Measurements from ENCODE around the gene FBXO45. TPM values are rescaled to one million over a fixed set of nuclear protein-coding genes. Genes with fewer than 3 reads are reported as not detected.

FBXO45 gene
- total and polyA plus RNA-seq, 2 donors (not counting 1 experiment from before 2014, with no cell fraction given) = 0.98 to 4.7 TPM

GRCh38 chr3:196629228-196629627 lies 60.8 kb downstream of the FBXO45 start:
- peaks cover 26 to 48% of the 10 kb centered on the region in 2 donors for H3K4me1 ChIP-seq (ENCODE audit: control insufficient read depth in 2 of 2, insufficient read depth in 2 of 2, low read length in 2 of 2)
- H3K9me3 Mint-ChIP-seq (ENCODE audit: insufficient read depth) = no peaks in the 10 kb centered on the region
- H3K4me3 Mint-ChIP-seq = no peak overlapping the region
- H3K27ac Mint-ChIP-seq = no peak overlapping the region
- no peaks in the 10 kb centered on the region for H3K27me3 ChIP-seq (replicated peaks in 1 of 4; ENCODE audit: control extremely low read depth in 1 of 4, control insufficient read depth in 3 of 4, insufficient read depth in 4 of 4, low read length in 3 of 4)
- H3K4me1 Mint-ChIP-seq = peaks cover 51% of the 10 kb centered on the region
- intact Hi-C loops (cut with micrococcal nuclease) = no loop called here
- POLR2A ChIA-PET = interaction anchor here (1.3 kb wide), 1 partner anchor 9 kb away, joined by 6 read pairs; no protein-coding TSS in a partner anchor
- no peak for DNase-seq
- WGBS (ENCODE audit: insufficient coverage) = 56% methylated on average over 1 of the region's 2 CpGs
- no peak for ATAC-seq (ENCODE audit: low read depth)
- no peaks in the 10 kb centered on the region for H3K27me3 Mint-ChIP-seq
- H3K9me3 ChIP-seq (ENCODE audit: control extremely low read depth in 1 of 3, control insufficient read depth in 2 of 3, insufficient read depth in 1 of 3, low read length in 2 of 3) = peaks cover 0 to 7% (median 0%) of the 10 kb centered on the region in 3 donors
- H3K4me2 ChIP-seq (replicated peaks; ENCODE audit: low read depth, low read length, poor library complexity, severe bottlenecking) = no peak overlapping the region
- H4K20me1 ChIP-seq (ENCODE audit: control insufficient read depth, insufficient read depth, low read length, poor library complexity, severe bottlenecking) = no peaks in the 10 kb centered on the region
- no peaks in the 10 kb centered on the region for H3K36me3 ChIP-seq (replicated peaks in 1 of 2; ENCODE audit: control extremely low read depth in 1 of 2, control insufficient read depth in 1 of 2, extremely low read depth in 1 of 2, insufficient read depth in 2 of 2, low read length in 1 of 2)
- TF ChIP-seq EZH2 (IDR thresholded peaks at IDR 0.05; ENCODE audit: borderline replicate concordance, insufficient read depth, low read depth, low read length, poor library complexity, severe bottlenecking) (no peak), CTCF (IDR thresholded peaks at IDR 0.05) (no peak)
- H3K79me2 ChIP-seq (ENCODE audit: control insufficient read depth, insufficient read depth, low read length) = no peaks in the 10 kb centered on the region
- no peak overlapping the region for H3K4me3 ChIP-seq (ENCODE audit: control extremely low read depth in 1 of 5, extremely low read depth in 1 of 5, insufficient read depth in 1 of 5, low read depth in 2 of 5, low read length in 4 of 5)
- no peak overlapping the region for H3K27ac ChIP-seq (ENCODE audit: low read length in 2 of 2)
- CTCF ChIA-PET = interaction anchor here (0.8 to 3.0 kb wide), 3 partner anchors 11 to 56 kb away, joined by 4 to 21 read pairs (median 4); no protein-coding TSS in a partner anchor
- H2AFZ ChIP-seq (ENCODE audit: insufficient read depth, low read depth, low read length, poor library complexity, severe bottlenecking) = no peak overlapping the region
- H3K9ac ChIP-seq (ENCODE audit: low read length) = no peak overlapping the region

GRCh38 chr3:196631682-196632045 lies 63.2 kb downstream of the FBXO45 start:
- H3K79me2 ChIP-seq (ENCODE audit: control insufficient read depth, insufficient read depth, low read length) = no peaks in the 10 kb centered on the region
- ATAC-seq (ENCODE audit: low read depth) = no peak

More at GRCh38 chr3:196631682-196632045, 63.2 kb downstream of the FBXO45 start:
- peak overlapping the region; percentile 87 for H3K9ac ChIP-seq (ENCODE audit: low read length)
- peak overlapping the region; percentile 96 for H3K27ac Mint-ChIP-seq
- no peaks in the 10 kb centered on the region for H3K27me3 Mint-ChIP-seq
- no peaks in the 10 kb centered on the region for H3K9me3 ChIP-seq (ENCODE audit: control extremely low read depth in 1 of 3, control insufficient read depth in 2 of 3, insufficient read depth in 1 of 3, low read length in 2 of 3)
- H3K4me2 ChIP-seq (replicated peaks; ENCODE audit: low read depth, low read length, poor library complexity, severe bottlenecking) = peak overlapping the region; percentile 92
- H3K36me3 ChIP-seq (replicated peaks in 1 of 2; ENCODE audit: control extremely low read depth in 1 of 2, control insufficient read depth in 1 of 2, extremely low read depth in 1 of 2, insufficient read depth in 2 of 2, low read length in 1 of 2) = no peaks in the 10 kb centered on the region
- H3K4me3 Mint-ChIP-seq = peak overlapping the region; percentile 92
- intact Hi-C loops (cut with micrococcal nuclease) = loop anchor here (1.0 to 10.0 kb wide), 5 partner anchors 7 to 727 kb away; partner anchors contain the start of gene TNK2
- ChIA-PET CTCF (interaction anchor here (0.7 to 2.3 kb wide), 9 partner anchors 11 to 54 kb away, joined by 3 to 22 read pairs (median 4); no protein-coding TSS in a partner anchor), POLR2A (interaction anchor here (0.6 to 1.8 kb wide), 5 partner anchors 9 to 84 kb away, joined by 3 to 7 read pairs (median 3); no protein-coding TSS in a partner anchor)
- H3K4me3 ChIP-seq (ENCODE audit: control extremely low read depth in 1 of 5, extremely low read depth in 1 of 5, insufficient read depth in 1 of 5, low read depth in 2 of 5, low read length in 4 of 5) = peak overlapping the region; percentile 60 to 78 (median 70)
- DNase-seq = no peak
- no peaks in the 10 kb centered on the region for H3K27me3 ChIP-seq (replicated peaks in 1 of 4; ENCODE audit: control extremely low read depth in 1 of 4, control insufficient read depth in 3 of 4, insufficient read depth in 4 of 4, low read length in 3 of 4)
- no peaks in the 10 kb centered on the region for H4K20me1 ChIP-seq (ENCODE audit: control insufficient read depth, insufficient read depth, low read length, poor library complexity, severe bottlenecking)
- H2AFZ ChIP-seq (ENCODE audit: insufficient read depth, low read depth, low read length, poor library complexity, severe bottlenecking) = peak overlapping the region; percentile 96
- TF ChIP-seq EZH2 (IDR thresholded peaks at IDR 0.05; ENCODE audit: borderline replicate concordance, insufficient read depth, low read depth, low read length, poor library complexity, severe bottlenecking) (no peak), CTCF (IDR thresholded peaks at IDR 0.05) (no peak)
- H3K9me3 Mint-ChIP-seq (ENCODE audit: insufficient read depth) = no peaks in the 10 kb centered on the region
- peak overlapping the region; percentile 94 to 97 for H3K27ac ChIP-seq (ENCODE audit: low read length in 2 of 2)
- WGBS (ENCODE audit: insufficient coverage) = 5% methylated on average over 5 of the region's 5 CpGs
- peaks cover 29 to 49% of the 10 kb centered on the region in 2 donors for H3K4me1 ChIP-seq (ENCODE audit: control insufficient read depth in 2 of 2, insufficient read depth in 2 of 2, low read length in 2 of 2)
- peaks cover 52% of the 10 kb centered on the region for H3K4me1 Mint-ChIP-seq
